GM23248 (cell line): ENCODE data around the gene RASD2.

ENCODE experiments used
- EZH2 ChIP-seq: fragments of 200-600 bp; sonication (generic); IDR thresholded peaks from 2 replicates; pipeline ENCODE4 v1.6.1; 2018; ENCODE audit warnings: antibody characterized with exemption, mild to moderate bottlenecking; ENCODE audit not compliant: insufficient read depth, poor library complexity, severe bottlenecking
- EZH2phosphoT487 ChIP-seq: fragments of 200-600 bp; sonication (generic); IDR thresholded peaks from 2 replicates; pipeline ENCODE4 v1.6.1; 2018; ENCODE audit warnings: antibody characterized with exemption, moderate library complexity, mild to moderate bottlenecking, low read depth; ENCODE audit not compliant: insufficient read depth

DNA sequence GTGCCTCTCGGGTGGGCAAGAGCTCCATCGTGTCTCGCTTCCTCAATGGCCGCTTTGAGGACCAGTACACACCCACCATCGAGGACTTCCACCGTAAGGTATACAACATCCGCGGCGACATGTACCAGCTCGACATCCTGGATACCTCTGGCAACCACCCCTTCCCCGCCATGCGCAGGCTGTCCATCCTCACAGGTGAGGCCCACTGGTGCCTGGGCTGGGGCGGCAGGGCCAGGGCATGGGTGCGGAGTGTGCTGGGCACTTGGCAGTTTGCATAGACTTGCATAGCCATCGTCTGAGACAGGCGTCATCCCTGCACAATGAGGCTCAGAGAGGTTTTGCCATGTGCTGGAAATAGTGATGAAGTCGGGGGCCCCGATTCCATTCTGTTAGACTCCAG, 6.3 kb downstream of the RASD2 start:
- TF ChIP-seq EZH2 (no peak), EZH2phosphoT487 (no peak)
